Right atrium auricular region (tissue), 2 donors: ENCODE results near the gene CCDC88B. TPM values are rescaled to one million over a fixed set of nuclear protein-coding genes. Genes with fewer than 3 reads are reported as not detected.

Experiments
- DNase-seq: peaks from one replicate; pipeline ENCODE4 v3.0.0-alpha.2; 2019; ENCODE audit warnings: low spot score
- H3K27ac ChIP-seq, 2 donors: fragments of 200-600 bp; sonication (generic); 1 replicate in 1 of 2; 2 replicates in 1 of 2; pipeline ENCODE4 v1.5.1; 2016 to 2019
- H3K27me3 ChIP-seq, 2 donors: fragments of 200-600 bp; sonication (generic); one replicate each; pipeline versions ENCODE4 v1.5.1 to v1.6.0; 2017 to 2019
- H3K36me3 ChIP-seq: fragments of 200-600 bp; sonication (generic); one replicate; pipeline ENCODE4 v1.5.1; 2016
- H3K4me1 ChIP-seq, 2 donors: fragments of 200-600 bp; sonication (generic); one replicate each; pipeline versions ENCODE4 v1.5.1 to v1.6.0; 2017 to 2019
- H3K4me3 ChIP-seq, 2 donors: fragments of 200-600 bp; sonication (generic); 1 replicate in 1 of 2; 2 replicates in 1 of 2; pipeline ENCODE4 v1.5.1; 2017 to 2019; ENCODE audit warnings: mild to moderate bottlenecking in 1 of 2, moderate library complexity in 1 of 2
- H3K9me3 ChIP-seq, 2 donors: fragments of 200-600 bp; sonication (generic); one replicate each; pipeline ENCODE4 v1.5.1; 2019
- CTCF ChIP-seq, 2 donors: fragments of 200-600 bp; sonication (generic); IDR thresholded peaks; one replicate each; pipeline ENCODE4 v1.5.1; 2019; ENCODE audit warnings: antibody characterized with exemption in 2 of 2
- total RNA-seq, 2 donors: library from RNA; depleted of rRNA; stranded (reverse); fragments of >200 nt; gene quantifications; one replicate each; pipeline ENCODE4 v1.1.0, GENCODE V29; 2016

The CCDC88B gene
- total RNA-seq, 2 donors from 2014 or later: 11.7 to 12.0 TPM

GRCh38 chr11:64387916-64388315, 47.9 kb downstream of the CCDC88B start:
- H3K4me1 ChIP-seq: peaks cover 0 to 14% of the 10 kb centered on the region in 2 donors
- no peak overlapping the region for H3K4me3 ChIP-seq
- no peak for TF ChIP-seq CTCF (IDR thresholded peaks at IDR 0.05)
- no peaks in the 10 kb centered on the region for H3K36me3 ChIP-seq
- DNase-seq: no peak
- no peaks in the 10 kb centered on the region for H3K9me3 ChIP-seq
- no peak overlapping the region for H3K27ac ChIP-seq
- H3K27me3 ChIP-seq: no peaks in the 10 kb centered on the region

- Histone ChIP-seq H3K27me3 (no peaks in the 10 kb centered on the region), H3K4me3 (no peak overlapping the region), H3K4me1 (peaks cover 0 to 11% of the 10 kb centered on the region in 2 donors), H3K36me3 (no peaks in the 10 kb centered on the region), H3K27ac (no peak overlapping the region), H3K9me3 (no peaks in the 10 kb centered on the region)
- TF ChIP-seq CTCF (IDR thresholded peaks at IDR 0.05): no peak
- no peak for DNase-seq
Measured at GRCh38 chr11:64388894-64389293, 48.9 kb downstream of the CCDC88B start.

- no peak overlapping the region for H3K27ac ChIP-seq
- no peaks in the 10 kb centered on the region for H3K36me3 ChIP-seq
- DNase-seq: no peak
- H3K4me1 ChIP-seq: peaks cover 0 to 7% of the 10 kb centered on the region in 2 donors
- no peak overlapping the region for H3K4me3 ChIP-seq
- no peaks in the 10 kb centered on the region for H3K9me3 ChIP-seq
- no peaks in the 10 kb centered on the region for H3K27me3 ChIP-seq
- no peak for TF ChIP-seq CTCF (IDR thresholded peaks at IDR 0.05)
Measured at GRCh38 chr11:64389851-64390250, 49.8 kb downstream of the CCDC88B start.

GRCh38 chr11:64390558-64390957, 50.6 kb downstream of the CCDC88B start:
- no peak overlapping the region for H3K27ac ChIP-seq
- DNase-seq: no peak
- no peaks in the 10 kb centered on the region for H3K36me3 ChIP-seq
- H3K4me3 ChIP-seq: no peak overlapping the region
- no peaks in the 10 kb centered on the region for H3K27me3 ChIP-seq
- H3K9me3 ChIP-seq: no peaks in the 10 kb centered on the region
- H3K4me1 ChIP-seq: peaks cover 0 to under 1% of the 10 kb centered on the region in 2 donors
- no peak for TF ChIP-seq CTCF (IDR thresholded peaks at IDR 0.05)

GRCh38 chr11:64391839-64392238, 51.8 kb downstream of the CCDC88B start:
- Histone ChIP-seq H3K27ac (no peak overlapping the region), H3K9me3 (no peaks in the 10 kb centered on the region), H3K4me3 (no peak overlapping the region), H3K27me3 (no peaks in the 10 kb centered on the region), H3K36me3 (no peaks in the 10 kb centered on the region), H3K4me1 (peaks cover 0 to 8% of the 10 kb centered on the region in 2 donors)
- no peak for DNase-seq
- no peak for TF ChIP-seq CTCF (IDR thresholded peaks at IDR 0.05)

GRCh38 chr11:64395545-64396078, 55.6 kb downstream of the CCDC88B start:
- Histone ChIP-seq H3K4me3 (no peak overlapping the region), H3K4me1 (peaks cover 0 to 8% of the 10 kb centered on the region in 2 donors), H3K9me3 (no peaks in the 10 kb centered on the region), H3K27me3 (no peaks in the 10 kb centered on the region), H3K36me3 (no peaks in the 10 kb centered on the region), H3K27ac (no peak overlapping the region)
- DNase-seq: no peak
- TF ChIP-seq CTCF (IDR thresholded peaks at IDR 0.05): no peak
